PC-9 (cell line): ENCODE measurements around the gene C22orf31. TPM values are rescaled to one million over a fixed set of nuclear protein-coding genes. Genes with fewer than 3 reads are reported as not detected.

Experiments used
- BruUV-seq: library from RNA; stranded (reverse); fragments of 400-500 nt; replicated peaks from 2 replicates; lab custom pipeline; 2021; lab: Mats Ljungman, UMichigan
- CTCF ChIA-PET: fragments of 300-600 bp; sonication (Branson Sonifier 250); formaldehyde crosslinking; loops from one replicate; lab custom pipeline; 2022; ENCODE audit warnings: antibody characterized with exemption; lab: Charles Lee
- POLR2A ChIA-PET: fragments of 300-600 bp; sonication (Branson Sonifier 250); formaldehyde crosslinking; loops from one replicate; lab custom pipeline; 2022; ENCODE audit warnings: antibody characterized with exemption; ENCODE audit not compliant: unreplicated experiment; lab: Charles Lee
- DNase-seq, 2 experiments: peaks; one replicate each; pipeline versions ENCODE4 v3.0.0 to v3.0.0-alpha.2; 2015 to 2022; ENCODE audit warnings: mixed read lengths in 1 of 2
- H2AFZ ChIP-seq: fragments of 200-600 bp; sonication (generic); 2 replicates; pipeline ENCODE4 v1.8.1; 2017; ENCODE audit warnings: antibody characterized with exemption
- H3F3A ChIP-seq: fragments of 200-600 bp; sonication (generic); 2 replicates; pipeline ENCODE4 v1.8.1; 2017; ENCODE audit warnings: antibody characterized with exemption, mild to moderate bottlenecking, low read depth; ENCODE audit not compliant: insufficient read depth
- H3K27ac ChIP-seq: fragments of 200-600 bp; sonication (generic); 2 replicates; pipeline ENCODE4 v1.6.1; 2016; ENCODE audit warnings: mixed run types
- H3K27me3 ChIP-seq: fragments of 200-600 bp; sonication (generic); 2 replicates; pipeline ENCODE4 v1.6.1; 2016; ENCODE audit warnings: low read depth, mixed run types; ENCODE audit not compliant: insufficient read depth
- H3K36me3 ChIP-seq: fragments of 200-600 bp; sonication (generic); 2 replicates; pipeline ENCODE4 v1.6.1; 2016; ENCODE audit warnings: low read depth, mixed run types
- H3K4me1 ChIP-seq: fragments of 200-600 bp; sonication (generic); replicated peaks from 2 replicates; pipeline ENCODE4 v1.6.1; 2016; ENCODE audit warnings: mixed run types; ENCODE audit not compliant: insufficient read depth
- H3K4me2 ChIP-seq: fragments of 200-600 bp; sonication (generic); 2 replicates; pipeline ENCODE4 v1.6.1; 2017; ENCODE audit warnings: mixed run types
- H3K4me3 ChIP-seq: fragments of 200-600 bp; sonication (generic); 2 replicates; pipeline ENCODE4 v1.6.1; 2016; ENCODE audit warnings: mixed run types
- H3K79me2 ChIP-seq: fragments of 200-600 bp; sonication (generic); 2 replicates; pipeline ENCODE4 v1.6.1; 2017; ENCODE audit warnings: low read depth, mixed run types
- H3K9me2 ChIP-seq: fragments of 200-600 bp; sonication (generic); 2 replicates; pipeline ENCODE4 v1.8.1; 2017; ENCODE audit warnings: mild to moderate bottlenecking; ENCODE audit not compliant: insufficient read depth
- H3K9me3 ChIP-seq: fragments of 200-600 bp; sonication (generic); 2 replicates; pipeline ENCODE4 v1.8.1; 2016; ENCODE audit warnings: low read depth; ENCODE audit not compliant: insufficient read depth
- H4K20me1 ChIP-seq: fragments of 200-600 bp; sonication (generic); 2 replicates; pipeline ENCODE4 v1.8.1; 2017; ENCODE audit not compliant: insufficient read depth
- CTCF ChIP-seq: fragments of 200-600 bp; sonication (generic); conservative IDR thresholded peaks from 2 replicates; pipeline ENCODE4 v1.6.1; 2017; ENCODE audit warnings: mixed run types, antibody characterized with exemption, mild to moderate bottlenecking, moderate library complexity
- EZH2 ChIP-seq: fragments of 200-600 bp; sonication (generic); IDR thresholded peaks from 2 replicates; pipeline ENCODE4 v1.8.0; 2017; ENCODE audit warnings: antibody characterized with exemption, low read depth
- intact Hi-C: fragments of 100-400 bp; cut with micrococcal nuclease; formaldehyde crosslinking; loops from one replicate; pipeline ENCODE4 v1.10.0; 2022; ENCODE audit not compliant: unreplicated experiment
- total RNA-seq: library from RNA; stranded (reverse); gene quantifications from 2 replicates; pipeline ENCODE4 v1.2.3, GENCODE V29; 2021

Gene C22orf31
- total RNA-seq, 1 experiment from 2014 or later = not detected

GRCh38 chr22:29071261-29072045, 9.8 kb upstream of the C22orf31 start:
- Histone ChIP-seq H3K27ac (no peak overlapping the region), H3K79me2 (no peaks in the 10 kb centered on the region), H3F3A (peaks cover 5% of the 10 kb centered on the region; the same call in 1 of the 2 replicates), H2AFZ (no peak overlapping the region), H3K9me2 (no peaks in the 10 kb centered on the region), H3K27me3 (no peaks in the 10 kb centered on the region), H3K36me3 (no peaks in the 10 kb centered on the region), H3K9me3 (no peaks in the 10 kb centered on the region), H3K4me3 (no peak overlapping the region), H4K20me1 (no peaks in the 10 kb centered on the region), H3K4me1 (0 out of 2 replicates have a peak, but pooled peaks cover 5% of the 10 kb centered on the region), H3K4me2 (no peak overlapping the region)
- DNase-seq = peak in 1 of 2 experiments; percentile 6
- POLR2A ChIA-PET = no interaction called here
- TF ChIP-seq CTCF (no peak), EZH2 (no peak)
- no TSS peak for BruUV-seq
- intact Hi-C loops = no loop called here
- CTCF ChIA-PET = no interaction called here

- 0 out of 2 replicates have a peak, but pooled peaks cover 4% of the 10 kb centered on the region for H3K9me2 ChIP-seq
- no peak overlapping the region for H2AFZ ChIP-seq
- no peaks in the 10 kb centered on the region for H4K20me1 ChIP-seq
- TF ChIP-seq CTCF = no peak
- no peak for TF ChIP-seq EZH2
- CTCF ChIA-PET = interaction anchor here (0.5 kb wide), 1 partner anchor 83 kb away, joined by 19 read pairs; no protein-coding TSS in a partner anchor
- no TSS peak for BruUV-seq
- POLR2A ChIA-PET = no interaction called here
- H3K9me3 ChIP-seq = no peaks in the 10 kb centered on the region
- no peaks in the 10 kb centered on the region for H3K79me2 ChIP-seq
- 0 out of 2 replicates have a peak, but pooled peaks cover 5% of the 10 kb centered on the region for H3K4me1 ChIP-seq
- H3K4me2 ChIP-seq = no peak overlapping the region
- H3K27ac ChIP-seq = no peak overlapping the region
- no peak for DNase-seq
- no peaks in the 10 kb centered on the region for H3K27me3 ChIP-seq
- no peaks in the 10 kb centered on the region for H3K36me3 ChIP-seq
- H3K4me3 ChIP-seq = no peak overlapping the region
- H3F3A ChIP-seq = peaks cover 5% of the 10 kb centered on the region; the same call in 1 of the 2 replicates
- intact Hi-C loops = no loop called here
Observed at GRCh38 chr22:29070490-29070889, 8.9 kb upstream of the C22orf31 start.

GRCh38 chr22:29069463-29069862, 7.8 kb upstream of the C22orf31 start:
- intact Hi-C loops = no loop called here
- ChIA-PET POLR2A (no interaction called here), CTCF (no interaction called here)
- H3K27ac ChIP-seq = no peak overlapping the region
- H3K9me3 ChIP-seq = no peaks in the 10 kb centered on the region
- H3F3A ChIP-seq = peaks cover 5% of the 10 kb centered on the region; the same call in 1 of the 2 replicates
- no peak overlapping the region for H3K4me2 ChIP-seq
- H3K27me3 ChIP-seq = no peaks in the 10 kb centered on the region
- H2AFZ ChIP-seq = no peak overlapping the region
- H4K20me1 ChIP-seq = no peaks in the 10 kb centered on the region
- DNase-seq = no peak
- H3K79me2 ChIP-seq = no peaks in the 10 kb centered on the region
- H3K36me3 ChIP-seq = no peaks in the 10 kb centered on the region
- H3K9me2 ChIP-seq = 0 out of 2 replicates have a peak, but pooled peaks cover 4% of the 10 kb centered on the region
- TF ChIP-seq EZH2 = no peak
- TF ChIP-seq CTCF = no peak
- no peak overlapping the region for H3K4me3 ChIP-seq
- 0 out of 2 replicates have a peak, but pooled peaks cover 5% of the 10 kb centered on the region for H3K4me1 ChIP-seq
- BruUV-seq = no TSS peak
